HEK293 (cell line): ENCODE results near the gene MTMR8.

Experiments
- CTCF ChIA-PET: fragments of 350-600 bp; formaldehyde crosslinking; extraction: SDS; loops from one replicate; lab custom pipeline; 2021; ENCODE audit warnings: antibody characterized with exemption; lab: Yijun Ruan, JAX
- POLR2A ChIA-PET: fragments of 300-600 bp; formaldehyde crosslinking; extraction: SDS; loops from one replicate; lab custom pipeline; 2020; ENCODE audit warnings: antibody characterized with exemption, inconsistent platforms; lab: Yijun Ruan, JAX
- H3K27ac ChIP-seq: fragments of 200-500 bp; sonication (Bioruptor generic); 2 replicates; pipeline ENCODE4 v1.5.1; 2014; ENCODE audit warnings: low read depth, low read length, control low read depth, inconsistent platforms; ENCODE audit errors: extremely low read depth
- H3K36me3 ChIP-seq, 2 experiments: fragments of 200-500 bp in 1 of 2; sonication (Bioruptor generic) in 1 of 2; 1 replicate in 1 of 2; 2 replicates in 1 of 2; pipeline ENCODE4 v1.5.1; 2014 to 2017; ENCODE audit warnings: inconsistent platforms in 2 of 2, low read length in 2 of 2; ENCODE audit not compliant: control insufficient read depth in 2 of 2, insufficient read depth in 1 of 2
- H3K4me1 ChIP-seq: fragments of 200-500 bp; sonication (Bioruptor generic); 2 replicates; pipeline ENCODE4 v1.5.1; 2014; ENCODE audit warnings: mild to moderate bottlenecking, low read length, inconsistent platforms; ENCODE audit not compliant: control insufficient read depth, insufficient read depth
- H3K4me3 ChIP-seq: 2 replicates; pipeline ENCODE4 v1.5.1; 2011; ENCODE audit warnings: low read depth, mild to moderate bottlenecking, control low read depth, low read length, moderate library complexity
- H3K9me3 ChIP-seq: fragments of 200-500 bp; sonication (Bioruptor generic); 2 replicates; pipeline ENCODE4 v1.5.1; 2014; ENCODE audit warnings: low read depth, low read length, inconsistent platforms; ENCODE audit not compliant: control insufficient read depth, insufficient read depth
- FEZF1 ChIP-seq: fragments of 450-650 bp; formaldehyde crosslinking; IDR thresholded peaks from 2 replicates; pipeline ENCODE4 v1.5.1; 2016; ENCODE audit warnings: missing biosample characterization, missing genetic modification characterization
- GLI2 ChIP-seq: fragments of 450-650 bp; formaldehyde crosslinking; IDR thresholded peaks from 2 replicates; pipeline ENCODE4; 2017; ENCODE audit warnings: missing biosample characterization, missing genetic modification characterization, low read depth, borderline replicate concordance
- GLI4 ChIP-seq: fragments of 450-650 bp; formaldehyde crosslinking; IDR thresholded peaks from 2 replicates; pipeline ENCODE4 v1.5.1; 2016; ENCODE audit warnings: missing biosample characterization, missing genetic modification characterization
- KLF16 ChIP-seq: fragments of 450-650 bp; formaldehyde crosslinking; IDR thresholded peaks from 2 replicates; pipeline ENCODE4 v1.5.1; 2017; ENCODE audit warnings: missing biosample characterization, missing genetic modification characterization
- SCRT2 ChIP-seq: fragments of 450-650 bp; formaldehyde crosslinking; IDR thresholded peaks from 2 replicates; pipeline ENCODE4 v1.5.1; 2016; ENCODE audit warnings: missing biosample characterization, missing genetic modification characterization
- ZBTB20 ChIP-seq: fragments of 450-650 bp; formaldehyde crosslinking; IDR thresholded peaks from 2 replicates; pipeline ENCODE4 v1.5.1; 2016; ENCODE audit warnings: missing biosample characterization, missing genetic modification characterization
- ZBTB8A ChIP-seq: fragments of 450-650 bp; formaldehyde crosslinking; IDR thresholded peaks from 2 replicates; pipeline ENCODE4 v1.5.1; 2016; ENCODE audit warnings: missing biosample characterization, missing genetic modification characterization
- ZNF10 ChIP-seq: fragments of 450-650 bp; formaldehyde crosslinking; IDR thresholded peaks from 2 replicates; pipeline ENCODE4 v1.5.1; 2017; ENCODE audit warnings: missing biosample characterization, missing genetic modification characterization
- ZNF114 ChIP-seq: fragments of 450-650 bp; formaldehyde crosslinking; IDR thresholded peaks from 2 replicates; pipeline ENCODE4 v1.5.0; 2017; ENCODE audit warnings: missing biosample characterization, missing genetic modification characterization
- ZNF211 ChIP-seq: fragments of 450-650 bp; formaldehyde crosslinking; IDR thresholded peaks from 2 replicates; pipeline ENCODE4 v1.5.1; 2016; ENCODE audit warnings: low read depth, missing biosample characterization, missing genetic modification characterization
- ZNF248 ChIP-seq: fragments of 450-650 bp; formaldehyde crosslinking; IDR thresholded peaks from 2 replicates; pipeline ENCODE4 v1.5.1; 2017; ENCODE audit warnings: missing biosample characterization, missing genetic modification characterization
- ZNF394 ChIP-seq: fragments of 450-650 bp; formaldehyde crosslinking; IDR thresholded peaks from 2 replicates; pipeline ENCODE4 v1.5.1; 2016; ENCODE audit warnings: missing biosample characterization, missing genetic modification characterization, mild to moderate bottlenecking, moderate library complexity, borderline replicate concordance
- ZNF521 ChIP-seq: fragments of 450-650 bp; formaldehyde crosslinking; IDR thresholded peaks from 2 replicates; pipeline ENCODE4 v1.5.1; 2017; ENCODE audit warnings: missing biosample characterization, mild to moderate bottlenecking, missing genetic modification characterization
- ZNF621 ChIP-seq: fragments of 450-650 bp; formaldehyde crosslinking; IDR thresholded peaks from 2 replicates; pipeline ENCODE4 v1.5.1; 2017; ENCODE audit warnings: missing biosample characterization, missing genetic modification characterization
- ZNF658 ChIP-seq: fragments of 450-650 bp; formaldehyde crosslinking; IDR thresholded peaks from 2 replicates; pipeline ENCODE4; 2016; ENCODE audit warnings: missing biosample characterization, missing genetic modification characterization
- ZNF664 ChIP-seq: fragments of 450-650 bp; formaldehyde crosslinking; IDR thresholded peaks from 2 replicates; pipeline ENCODE4 v1.5.1; 2016; ENCODE audit warnings: missing biosample characterization, missing genetic modification characterization
- ZNF843 ChIP-seq: fragments of 450-650 bp; formaldehyde crosslinking; IDR thresholded peaks from 2 replicates; pipeline ENCODE4 v1.5.1; 2016; ENCODE audit warnings: missing biosample characterization, missing genetic modification characterization
- ZSCAN16 ChIP-seq: fragments of 450-650 bp; formaldehyde crosslinking; IDR thresholded peaks from 2 replicates; pipeline ENCODE4 v1.5.1; 2016; ENCODE audit warnings: missing biosample characterization, missing genetic modification characterization
- TF ChIP-seq, protein P1 (sequence below): IDR thresholded peaks from 2 replicates; pipeline ENCODE4 v1.6.1; 2011; ENCODE audit warnings: mild to moderate bottlenecking, low read depth, low read length, borderline replicate concordance
- TF ChIP-seq, protein P2 (sequence below): fragments of 450-650 bp; formaldehyde crosslinking; IDR thresholded peaks from 2 replicates; pipeline ENCODE4 v1.5.1; 2016; ENCODE audit warnings: missing biosample characterization, missing genetic modification characterization
- TF ChIP-seq, protein P3 (sequence below): fragments of 450-650 bp; IDR thresholded peaks from 2 replicates; pipeline ENCODE4 v1.5.1; 2018; ENCODE audit warnings: missing biosample characterization, missing genetic modification characterization
- TF ChIP-seq, protein P4 (sequence below): fragments of 450-650 bp; formaldehyde crosslinking; IDR thresholded peaks from 2 replicates; pipeline ENCODE4 v1.5.1; 2016; ENCODE audit warnings: missing biosample characterization, missing genetic modification characterization
- TF ChIP-seq, protein P5 (sequence below): sonication (generic); formaldehyde crosslinking; IDR thresholded peaks from 2 replicates; pipeline ENCODE4 v1.8.1; 2022; ENCODE audit warnings: mild to moderate bottlenecking, moderate library complexity, missing genetic modification reagents
- TF ChIP-seq, protein P6 (sequence below): fragments of 450-650 bp; formaldehyde crosslinking; IDR thresholded peaks from 2 replicates; pipeline ENCODE4 v1.5.1; 2017; ENCODE audit warnings: missing biosample characterization, missing genetic modification characterization
- TF ChIP-seq, protein P7 (sequence below): fragments of 450-650 bp; formaldehyde crosslinking; IDR thresholded peaks from 2 replicates; pipeline ENCODE4 v1.5.1; 2016; ENCODE audit warnings: missing biosample characterization, missing genetic modification characterization
- TF ChIP-seq, protein P8 (sequence below): fragments of 450-650 bp; formaldehyde crosslinking; IDR thresholded peaks from 2 replicates; pipeline ENCODE4 v1.5.1; 2016; ENCODE audit warnings: missing biosample characterization, missing genetic modification characterization

The MTMR8 gene

DNA sequence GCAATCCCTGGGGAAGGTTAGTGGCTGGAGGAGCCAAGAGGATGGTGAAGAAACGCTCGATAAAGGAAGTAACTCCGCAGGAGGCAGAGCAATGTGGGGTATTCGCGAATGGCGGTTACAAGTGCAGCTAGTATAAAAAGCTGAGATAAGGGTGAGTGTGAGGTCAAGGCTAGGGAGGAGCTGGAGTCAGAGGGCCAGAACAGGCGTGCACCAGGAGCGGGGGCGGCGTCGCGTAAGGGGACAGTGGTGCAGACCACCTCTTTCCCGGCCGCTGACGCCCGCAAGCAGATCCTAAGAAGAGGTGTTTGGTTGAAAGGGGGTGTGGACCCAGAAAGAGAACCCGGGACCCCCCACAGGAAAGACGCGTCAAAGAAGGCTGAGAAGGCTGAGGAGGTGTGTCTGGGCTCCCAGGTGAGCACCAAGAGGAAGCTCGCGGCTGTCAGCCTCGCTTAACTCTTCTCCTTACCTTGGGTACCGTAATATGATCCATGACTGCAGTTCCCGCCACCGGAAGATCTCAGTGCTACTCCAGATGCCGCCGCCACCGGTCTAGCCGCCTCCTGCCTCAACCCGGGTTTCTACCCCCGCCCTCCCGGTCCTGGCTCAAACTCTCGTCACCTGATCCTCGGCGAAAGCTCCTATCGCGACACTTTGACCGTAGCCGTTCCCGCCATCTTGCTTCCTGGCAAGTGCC lies at the start of gene MTMR8:
Gene MTMR8, minus strand, starts transcription at position 579 of the 694 bp plus-strand sequence. Its CDS starts 89 bp downstream, at position 490.
- peak within 1 kb of the TSS; percentile 48 for H3K4me3 ChIP-seq
- ChIA-PET CTCF (no interaction called here), POLR2A (no interaction called here)
- peak within 1 kb of the TSS; percentile 10; the same call in 1 of the 2 replicates for H3K27ac ChIP-seq
- no peaks in the 10 kb centered on the region for H3K4me1 ChIP-seq
- no peaks in the 10 kb centered on the region for H3K36me3 ChIP-seq
- H3K9me3 ChIP-seq = peaks cover 3% of the 10 kb centered on the region
- TF ChIP-seq, protein P1, sequence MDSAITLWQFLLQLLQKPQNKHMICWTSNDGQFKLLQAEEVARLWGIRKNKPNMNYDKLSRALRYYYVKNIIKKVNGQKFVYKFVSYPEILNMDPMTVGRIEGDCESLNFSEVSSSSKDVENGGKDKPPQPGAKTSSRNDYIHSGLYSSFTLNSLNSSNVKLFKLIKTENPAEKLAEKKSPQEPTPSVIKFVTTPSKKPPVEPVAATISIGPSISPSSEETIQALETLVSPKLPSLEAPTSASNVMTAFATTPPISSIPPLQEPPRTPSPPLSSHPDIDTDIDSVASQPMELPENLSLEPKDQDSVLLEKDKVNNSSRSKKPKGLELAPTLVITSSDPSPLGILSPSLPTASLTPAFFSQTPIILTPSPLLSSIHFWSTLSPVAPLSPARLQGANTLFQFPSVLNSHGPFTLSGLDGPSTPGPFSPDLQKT = no peak
- TF ChIP-seq GLI4 (tag by site-specific recombination) = no peak
- no peak for TF ChIP-seq ZNF211 (tag by site-specific recombination)
- TF ChIP-seq FEZF1 = no peak
- TF ChIP-seq, protein P2, sequence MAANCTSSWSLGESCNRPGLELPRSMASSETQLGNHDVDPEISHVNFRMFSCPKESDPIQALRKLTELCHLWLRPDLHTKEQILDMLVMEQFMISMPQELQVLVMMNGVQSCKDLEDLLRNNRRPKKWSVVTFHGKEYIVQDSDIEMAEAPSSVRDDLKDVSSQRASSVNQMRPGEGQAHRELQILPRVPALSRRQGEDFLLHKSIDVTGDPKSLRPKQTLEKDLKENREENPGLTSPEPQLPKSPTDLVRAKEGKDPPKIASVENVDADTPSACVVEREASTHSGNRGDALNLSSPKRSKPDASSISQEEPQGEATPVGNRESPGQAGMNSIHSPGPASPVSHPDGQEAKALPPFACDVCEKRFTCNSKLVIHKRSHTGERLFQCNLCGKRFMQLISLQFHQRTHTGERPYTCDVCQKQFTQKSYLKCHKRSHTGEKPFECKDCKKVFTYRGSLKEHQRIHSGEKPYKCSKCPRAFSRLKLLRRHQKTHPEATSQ (tag by site-specific recombination) = no peak
- TF ChIP-seq, protein P3, sequence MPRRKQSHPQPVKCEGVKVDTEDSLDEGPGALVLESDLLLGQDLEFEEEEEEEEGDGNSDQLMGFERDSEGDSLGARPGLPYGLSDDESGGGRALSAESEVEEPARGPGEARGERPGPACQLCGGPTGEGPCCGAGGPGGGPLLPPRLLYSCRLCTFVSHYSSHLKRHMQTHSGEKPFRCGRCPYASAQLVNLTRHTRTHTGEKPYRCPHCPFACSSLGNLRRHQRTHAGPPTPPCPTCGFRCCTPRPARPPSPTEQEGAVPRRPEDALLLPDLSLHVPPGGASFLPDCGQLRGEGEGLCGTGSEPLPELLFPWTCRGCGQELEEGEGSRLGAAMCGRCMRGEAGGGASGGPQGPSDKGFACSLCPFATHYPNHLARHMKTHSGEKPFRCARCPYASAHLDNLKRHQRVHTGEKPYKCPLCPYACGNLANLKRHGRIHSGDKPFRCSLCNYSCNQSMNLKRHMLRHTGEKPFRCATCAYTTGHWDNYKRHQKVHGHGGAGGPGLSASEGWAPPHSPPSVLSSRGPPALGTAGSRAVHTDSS = no peak
- TF ChIP-seq, protein P4, sequence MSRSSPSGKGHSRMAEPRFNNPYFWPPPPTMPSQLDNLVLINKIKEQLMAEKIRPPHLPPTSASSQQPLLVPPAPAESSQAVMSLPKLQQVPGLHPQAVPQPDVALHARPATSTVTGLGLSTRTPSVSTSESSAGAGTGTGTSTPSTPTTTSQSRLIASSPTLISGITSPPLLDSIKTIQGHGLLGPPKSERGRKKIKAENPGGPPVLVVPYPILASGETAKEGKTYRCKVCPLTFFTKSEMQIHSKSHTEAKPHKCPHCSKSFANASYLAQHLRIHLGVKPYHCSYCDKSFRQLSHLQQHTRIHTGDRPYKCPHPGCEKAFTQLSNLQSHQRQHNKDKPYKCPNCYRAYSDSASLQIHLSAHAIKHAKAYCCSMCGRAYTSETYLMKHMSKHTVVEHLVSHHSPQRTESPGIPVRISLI (tag by site-specific recombination) = no peak
- TF ChIP-seq, protein P5, sequence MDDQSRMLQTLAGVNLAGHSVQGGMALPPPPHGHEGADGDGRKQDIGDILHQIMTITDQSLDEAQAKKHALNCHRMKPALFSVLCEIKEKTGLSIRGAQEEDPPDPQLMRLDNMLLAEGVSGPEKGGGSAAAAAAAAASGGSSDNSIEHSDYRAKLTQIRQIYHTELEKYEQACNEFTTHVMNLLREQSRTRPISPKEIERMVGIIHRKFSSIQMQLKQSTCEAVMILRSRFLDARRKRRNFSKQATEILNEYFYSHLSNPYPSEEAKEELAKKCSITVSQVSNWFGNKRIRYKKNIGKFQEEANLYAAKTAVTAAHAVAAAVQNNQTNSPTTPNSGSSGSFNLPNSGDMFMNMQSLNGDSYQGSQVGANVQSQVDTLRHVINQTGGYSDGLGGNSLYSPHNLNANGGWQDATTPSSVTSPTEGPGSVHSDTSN = no peak
- no peak for TF ChIP-seq ZNF114 (tag by site-specific recombination)
- peak; percentile 69; the same call in 1 of the 2 replicates for TF ChIP-seq ZNF394 (tag by site-specific recombination)
- TF ChIP-seq, protein P6, sequence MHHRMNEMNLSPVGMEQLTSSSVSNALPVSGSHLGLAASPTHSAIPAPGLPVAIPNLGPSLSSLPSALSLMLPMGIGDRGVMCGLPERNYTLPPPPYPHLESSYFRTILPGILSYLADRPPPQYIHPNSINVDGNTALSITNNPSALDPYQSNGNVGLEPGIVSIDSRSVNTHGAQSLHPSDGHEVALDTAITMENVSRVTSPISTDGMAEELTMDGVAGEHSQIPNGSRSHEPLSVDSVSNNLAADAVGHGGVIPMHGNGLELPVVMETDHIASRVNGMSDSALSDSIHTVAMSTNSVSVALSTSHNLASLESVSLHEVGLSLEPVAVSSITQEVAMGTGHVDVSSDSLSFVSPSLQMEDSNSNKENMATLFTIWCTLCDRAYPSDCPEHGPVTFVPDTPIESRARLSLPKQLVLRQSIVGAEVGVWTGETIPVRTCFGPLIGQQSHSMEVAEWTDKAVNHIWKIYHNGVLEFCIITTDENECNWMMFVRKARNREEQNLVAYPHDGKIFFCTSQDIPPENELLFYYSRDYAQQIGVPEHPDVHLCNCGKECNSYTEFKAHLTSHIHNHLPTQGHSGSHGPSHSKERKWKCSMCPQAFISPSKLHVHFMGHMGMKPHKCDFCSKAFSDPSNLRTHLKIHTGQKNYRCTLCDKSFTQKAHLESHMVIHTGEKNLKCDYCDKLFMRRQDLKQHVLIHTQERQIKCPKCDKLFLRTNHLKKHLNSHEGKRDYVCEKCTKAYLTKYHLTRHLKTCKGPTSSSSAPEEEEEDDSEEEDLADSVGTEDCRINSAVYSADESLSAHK (tag by site-specific recombination) = peak; percentile 44; the same call in 1 of the 2 replicates
- no peak for TF ChIP-seq ZSCAN16 (tag by site-specific recombination)
- no peak for TF ChIP-seq ZNF843 (tag by site-specific recombination)
- TF ChIP-seq, protein P7, sequence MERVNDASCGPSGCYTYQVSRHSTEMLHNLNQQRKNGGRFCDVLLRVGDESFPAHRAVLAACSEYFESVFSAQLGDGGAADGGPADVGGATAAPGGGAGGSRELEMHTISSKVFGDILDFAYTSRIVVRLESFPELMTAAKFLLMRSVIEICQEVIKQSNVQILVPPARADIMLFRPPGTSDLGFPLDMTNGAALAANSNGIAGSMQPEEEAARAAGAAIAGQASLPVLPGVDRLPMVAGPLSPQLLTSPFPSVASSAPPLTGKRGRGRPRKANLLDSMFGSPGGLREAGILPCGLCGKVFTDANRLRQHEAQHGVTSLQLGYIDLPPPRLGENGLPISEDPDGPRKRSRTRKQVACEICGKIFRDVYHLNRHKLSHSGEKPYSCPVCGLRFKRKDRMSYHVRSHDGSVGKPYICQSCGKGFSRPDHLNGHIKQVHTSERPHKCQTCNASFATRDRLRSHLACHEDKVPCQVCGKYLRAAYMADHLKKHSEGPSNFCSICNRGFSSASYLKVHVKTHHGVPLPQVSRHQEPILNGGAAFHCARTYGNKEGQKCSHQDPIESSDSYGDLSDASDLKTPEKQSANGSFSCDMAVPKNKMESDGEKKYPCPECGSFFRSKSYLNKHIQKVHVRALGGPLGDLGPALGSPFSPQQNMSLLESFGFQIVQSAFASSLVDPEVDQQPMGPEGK (tag by site-specific recombination) = no peak
- TF ChIP-seq SCRT2 (tag by site-specific recombination) = no peak
- TF ChIP-seq ZNF10 (tag by site-specific recombination) = no peak
- TF ChIP-seq GLI2 (tag by site-specific recombination) = no peak
- no peak for TF ChIP-seq ZNF658 (tag by site-specific recombination)
- no peak for TF ChIP-seq ZNF621 (tag by site-specific recombination)
- TF ChIP-seq KLF16 (tag by site-specific recombination) = no peak
- TF ChIP-seq ZNF248 (tag by site-specific recombination) = no peak
- TF ChIP-seq ZNF521 (tag by site-specific recombination) = no peak
- 0 out of 2 replicates have a peak, but pooled peaks have one; percentile 24 for TF ChIP-seq ZBTB8A
- TF ChIP-seq, protein P8, sequence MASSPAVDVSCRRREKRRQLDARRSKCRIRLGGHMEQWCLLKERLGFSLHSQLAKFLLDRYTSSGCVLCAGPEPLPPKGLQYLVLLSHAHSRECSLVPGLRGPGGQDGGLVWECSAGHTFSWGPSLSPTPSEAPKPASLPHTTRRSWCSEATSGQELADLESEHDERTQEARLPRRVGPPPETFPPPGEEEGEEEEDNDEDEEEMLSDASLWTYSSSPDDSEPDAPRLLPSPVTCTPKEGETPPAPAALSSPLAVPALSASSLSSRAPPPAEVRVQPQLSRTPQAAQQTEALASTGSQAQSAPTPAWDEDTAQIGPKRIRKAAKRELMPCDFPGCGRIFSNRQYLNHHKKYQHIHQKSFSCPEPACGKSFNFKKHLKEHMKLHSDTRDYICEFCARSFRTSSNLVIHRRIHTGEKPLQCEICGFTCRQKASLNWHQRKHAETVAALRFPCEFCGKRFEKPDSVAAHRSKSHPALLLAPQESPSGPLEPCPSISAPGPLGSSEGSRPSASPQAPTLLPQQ = no peak
- TF ChIP-seq ZNF664 (tag by site-specific recombination) = no peak
- no peak for TF ChIP-seq ZBTB20 (tag by site-specific recombination)
